Activated CD8-positive, alpha-beta memory T cell treated with anti-CD3 and anti-CD28 coated beads, Interleukin-2, amount 50 U/mL, for 24 hours (primary cell): ENCODE results near the gene SMIM35.
"Not testable (repeated sequence)": the region's sequence is repeated elsewhere in the genome, so short reads cannot be mapped to it uniquely, and the experiment has no call there.

Experiments
- DNase-seq: peaks from one replicate; pipeline ENCODE4 v3.0.0-alpha.2; 2020; ENCODE audit errors: extremely low read depth

The SMIM35 gene

DNA sequence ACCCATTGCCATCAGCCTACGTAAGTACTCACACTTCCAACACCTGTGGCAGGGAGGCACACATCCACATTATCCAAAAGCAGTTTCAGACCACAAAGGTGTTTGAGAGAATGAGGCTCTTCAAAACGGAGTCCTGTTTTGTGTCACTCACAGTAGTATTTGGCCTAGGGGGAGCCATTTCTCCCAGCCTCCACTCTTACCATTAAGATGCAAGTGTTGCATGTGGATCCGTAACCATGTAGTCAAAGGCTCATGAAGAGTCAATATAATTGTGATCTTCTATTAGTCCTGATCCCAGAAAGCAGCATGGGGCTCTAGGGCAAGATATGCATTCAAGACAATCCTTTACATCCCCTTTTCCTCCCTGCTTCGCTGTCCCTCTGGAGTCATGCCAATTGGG is 59.1 kb downstream of the SMIM35 start:
- no peak for DNase-seq

DNA sequence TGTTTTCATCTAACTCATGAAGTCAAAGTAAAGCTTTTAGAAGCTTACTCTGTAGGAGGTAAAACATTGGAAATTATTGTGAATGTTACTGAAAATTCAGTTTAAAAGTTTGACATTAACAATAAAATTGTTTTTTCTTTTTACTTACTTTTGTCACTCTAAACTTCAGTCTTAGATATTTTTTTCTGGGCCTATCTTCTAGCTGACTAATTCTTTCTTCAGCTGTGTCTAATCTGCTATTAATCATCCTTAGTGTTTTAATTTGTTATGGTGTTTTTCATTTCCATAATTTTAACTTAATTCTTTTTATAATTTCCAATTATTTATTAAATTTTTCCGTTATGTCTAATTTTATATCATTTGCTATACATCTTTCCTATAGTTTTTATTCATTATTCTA is 65.6 kb downstream of the SMIM35 start:
- no peak for DNase-seq

DNA sequence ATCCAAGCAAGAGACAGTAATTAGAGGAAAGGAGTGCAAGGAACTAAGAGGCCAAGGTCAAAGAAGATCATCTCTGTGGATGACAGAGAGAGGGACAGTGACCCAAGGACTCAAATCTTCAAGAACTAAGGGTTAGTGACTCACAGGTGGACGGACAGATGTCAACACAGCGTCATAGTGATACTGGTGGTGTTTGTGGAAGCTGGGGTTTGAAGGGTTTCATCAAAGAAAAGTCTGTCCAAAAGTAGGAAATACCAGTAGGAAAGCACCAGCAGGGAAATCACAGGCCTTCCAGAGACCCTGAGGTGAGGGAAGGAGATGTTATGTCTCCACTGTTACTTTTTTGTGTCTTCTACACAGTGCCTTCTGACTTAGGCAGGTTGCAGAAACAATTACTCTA is 68.4 kb downstream of the SMIM35 start:
- DNase-seq, result no peak

DNA sequence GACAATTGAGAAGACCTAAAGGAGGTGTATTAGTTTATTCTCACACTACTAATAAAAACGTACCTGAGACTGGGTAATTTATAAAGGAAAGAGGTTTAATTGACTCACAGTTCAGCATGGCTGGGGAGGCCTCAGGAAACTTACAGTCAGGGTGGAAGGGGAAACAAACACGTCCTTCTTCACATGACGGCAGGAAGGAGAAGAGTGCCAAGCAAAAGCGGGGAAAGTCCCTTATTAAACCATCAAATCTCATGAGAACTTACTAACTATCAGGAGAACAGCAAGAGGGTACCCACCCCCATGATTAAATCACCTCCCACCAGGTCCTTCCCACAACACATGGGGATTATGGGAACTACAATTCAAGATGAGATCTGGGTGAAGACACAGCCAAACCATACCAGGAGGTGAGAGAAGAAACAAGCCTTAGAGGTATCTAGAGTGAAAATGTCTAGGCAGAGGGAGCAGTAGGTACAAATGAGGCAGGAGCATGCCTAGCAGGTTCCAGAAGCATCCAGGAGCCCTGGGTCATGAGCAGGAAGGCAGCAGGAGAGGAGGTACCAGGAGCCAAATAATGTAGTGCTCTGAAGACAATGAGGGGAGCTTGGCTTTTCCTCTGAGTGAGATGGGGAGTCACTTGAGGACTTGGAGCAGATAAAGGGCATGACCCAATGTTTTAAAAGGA is 69.0 kb downstream of the SMIM35 start:
- no peak for DNase-seq

DNA sequence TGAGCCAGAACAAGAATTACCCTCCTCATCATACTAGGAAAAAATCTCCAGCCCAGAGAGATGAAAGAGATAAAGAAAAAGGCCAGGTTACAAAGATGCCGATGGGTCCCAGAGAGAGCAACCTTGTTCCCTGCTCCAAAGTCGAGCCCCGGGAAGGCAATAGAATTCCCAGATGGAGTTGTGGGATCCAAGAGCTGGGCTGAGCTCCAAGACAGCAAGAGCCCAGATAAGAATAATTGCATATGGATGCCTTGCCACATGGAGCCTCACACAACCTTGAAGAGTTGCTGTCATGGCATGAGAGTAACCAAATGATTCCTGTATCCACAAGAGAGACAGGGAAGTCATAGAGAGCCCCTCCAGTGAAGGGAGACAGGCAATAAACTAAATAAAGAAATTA is 69.7 kb downstream of the SMIM35 start:
- no peak for DNase-seq

DNA sequence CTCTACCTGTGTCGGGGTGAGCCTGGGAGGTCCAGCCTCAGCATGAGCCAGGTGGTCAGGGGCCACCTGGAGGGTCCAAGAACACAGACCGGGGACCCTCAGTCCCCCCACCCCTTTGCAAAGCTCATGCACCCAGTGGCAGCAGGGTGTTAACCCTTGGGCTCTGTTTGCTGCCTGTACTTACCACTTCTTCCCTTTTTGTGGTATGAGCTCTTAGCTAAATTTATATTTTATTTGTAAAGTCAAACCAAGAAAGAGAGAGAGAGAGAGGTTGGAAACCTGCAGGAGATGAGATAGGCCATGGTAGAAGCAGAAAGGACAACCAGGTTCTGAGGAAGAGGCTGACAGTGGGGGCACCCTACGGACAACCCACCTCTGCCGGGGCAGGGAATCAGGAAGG is 70.7 kb downstream of the SMIM35 start:
- DNase-seq, result no peak

DNA sequence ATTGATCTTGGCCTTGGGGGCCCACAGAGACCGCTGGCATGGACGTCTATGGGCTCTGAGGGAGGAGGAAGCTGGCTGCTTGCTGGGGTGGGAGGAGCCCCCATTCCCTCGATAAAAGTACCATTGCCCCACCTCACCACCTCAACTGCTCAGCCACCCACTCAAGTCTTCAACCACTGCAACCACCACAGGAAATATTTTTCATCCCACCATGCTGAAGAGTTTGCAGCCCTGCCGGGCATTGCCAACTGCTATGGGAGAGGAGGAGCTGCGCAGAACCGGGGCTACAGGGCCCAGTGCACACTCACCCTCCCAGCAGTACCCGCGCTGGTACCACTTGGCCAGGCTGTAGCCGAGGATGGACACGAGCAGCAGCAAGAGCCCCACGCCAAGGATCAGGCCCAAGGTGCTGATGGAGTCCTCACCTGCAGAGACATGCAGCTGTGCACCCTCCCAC is 71.3 kb downstream of the SMIM35 start:
- no peak for DNase-seq

DNA sequence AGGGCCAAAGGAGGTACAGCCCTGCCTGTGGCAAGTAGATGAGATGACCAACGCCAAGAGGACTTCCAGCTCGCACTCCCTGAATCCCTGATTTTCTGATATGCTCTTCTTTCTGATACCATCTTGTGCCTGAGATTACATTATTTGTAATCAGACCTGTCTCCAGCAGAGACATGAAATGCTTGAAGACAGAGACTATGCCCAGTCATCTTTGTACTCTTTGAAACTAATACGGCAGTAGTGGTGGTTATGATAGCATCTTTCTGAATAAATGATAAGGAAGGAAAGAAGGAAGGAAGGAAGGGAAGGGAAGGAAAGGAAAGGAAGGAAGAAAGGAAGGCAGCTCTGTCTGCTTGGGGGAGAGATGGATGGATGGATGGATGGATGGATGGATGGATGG is 72.7 kb downstream of the SMIM35 start:
- DNase-seq, result no peak

DNA sequence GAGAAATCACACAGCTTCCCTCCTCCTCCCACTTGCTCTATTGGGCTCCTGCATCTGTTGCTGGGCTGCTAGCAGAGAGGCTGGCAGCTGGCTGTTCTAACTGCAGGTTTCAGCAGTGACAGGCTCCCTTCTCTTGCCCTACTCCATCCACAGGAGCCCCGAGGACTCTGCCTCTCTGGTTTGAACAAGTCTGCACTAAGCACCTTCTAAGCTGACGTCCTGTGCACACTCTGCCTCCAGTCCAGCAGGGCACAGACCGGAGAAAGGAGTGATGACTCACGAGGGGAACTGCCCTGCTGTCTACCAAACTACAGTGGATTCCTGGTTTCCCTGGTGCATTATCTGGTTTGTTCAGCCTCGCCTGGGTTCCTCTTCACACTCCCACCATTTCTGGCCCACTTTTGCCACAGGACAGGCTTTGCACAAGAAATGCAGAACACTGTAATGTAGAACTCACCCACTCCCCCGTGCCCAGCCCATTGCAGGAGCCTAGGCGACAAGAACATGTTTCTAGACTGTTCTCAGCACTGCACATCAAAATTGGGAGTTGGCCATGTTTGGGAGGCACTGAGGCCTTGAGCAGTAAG is 74.6 kb downstream of the SMIM35 start:
- no peak for DNase-seq

DNA sequence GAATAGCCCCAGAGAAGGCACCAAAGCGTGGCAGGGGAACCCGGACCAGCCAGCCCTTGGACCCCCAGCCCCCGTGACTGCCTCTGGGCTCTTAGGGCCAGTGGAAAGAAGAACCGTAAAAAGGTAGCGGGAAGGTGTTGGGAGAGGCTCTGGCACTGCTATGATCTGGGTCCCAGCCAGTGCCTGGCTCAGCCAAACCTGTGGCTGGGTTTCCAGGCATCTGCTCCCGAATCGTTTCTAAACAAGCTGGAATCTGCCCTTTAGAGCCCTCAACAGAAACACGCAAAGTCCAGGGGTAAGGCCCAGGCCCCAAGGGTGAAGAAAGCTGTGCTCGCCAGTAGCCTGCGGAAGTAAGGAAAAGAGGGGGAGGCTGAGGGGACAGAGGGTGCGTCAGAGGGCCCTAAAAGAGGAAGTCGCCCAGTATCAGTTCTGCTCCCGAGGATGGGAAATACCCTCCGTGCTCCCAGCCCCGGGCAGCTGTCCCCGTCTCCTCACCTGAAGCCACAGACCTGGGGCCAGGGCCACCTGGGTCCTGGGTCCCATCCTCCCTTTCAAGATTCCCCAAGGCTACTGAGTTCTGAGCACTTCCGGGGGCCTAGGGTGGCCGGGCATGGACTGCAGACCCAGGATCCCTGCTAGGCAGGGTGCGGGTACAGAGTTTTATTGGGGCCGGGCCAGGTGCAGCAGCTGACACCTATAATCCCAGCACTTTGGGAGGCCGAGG is 75.9 kb downstream of the SMIM35 start:
- no peak for DNase-seq

DNA sequence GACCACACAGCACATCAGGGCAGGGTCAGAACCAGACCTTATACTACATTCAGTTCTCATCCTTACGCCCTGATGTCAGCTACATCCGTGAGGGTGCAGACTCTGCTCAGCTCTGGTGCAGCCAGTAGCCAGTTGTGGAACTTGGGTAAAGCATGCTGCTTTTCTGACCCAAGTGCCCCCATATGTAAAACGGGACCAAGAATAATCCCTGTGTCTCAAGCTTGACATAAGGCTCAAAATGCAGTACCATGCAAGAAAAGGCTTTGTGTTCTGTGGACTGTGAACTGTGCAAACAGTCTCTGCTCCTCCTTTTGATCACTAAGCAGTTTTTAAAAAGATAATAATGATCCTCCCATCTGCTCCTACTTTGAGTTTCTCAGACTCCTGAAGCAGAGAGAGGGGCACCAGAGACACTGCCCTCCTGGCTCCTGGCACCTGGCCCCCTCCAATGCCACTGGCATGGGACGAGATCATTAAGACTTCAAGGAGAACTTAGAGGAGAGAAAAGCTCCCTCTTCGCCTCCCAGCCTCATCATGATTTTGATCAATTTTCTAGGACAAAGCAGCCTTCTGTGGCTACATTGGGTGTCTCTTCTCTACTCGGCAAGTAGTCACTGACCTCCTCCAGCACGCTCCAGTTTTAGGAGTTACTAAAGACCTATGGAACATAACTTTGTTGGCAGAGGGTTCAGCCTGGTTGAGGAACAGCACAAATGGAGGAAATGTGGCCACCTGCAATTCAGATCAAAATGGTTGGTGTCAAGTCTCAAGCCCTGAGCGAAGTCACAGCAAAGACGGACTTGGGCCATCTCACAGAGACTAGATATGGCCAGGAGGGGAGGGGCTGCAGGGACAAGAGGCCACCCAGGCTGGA is 76.7 kb downstream of the SMIM35 start:
- DNase-seq, result no peak

DNA sequence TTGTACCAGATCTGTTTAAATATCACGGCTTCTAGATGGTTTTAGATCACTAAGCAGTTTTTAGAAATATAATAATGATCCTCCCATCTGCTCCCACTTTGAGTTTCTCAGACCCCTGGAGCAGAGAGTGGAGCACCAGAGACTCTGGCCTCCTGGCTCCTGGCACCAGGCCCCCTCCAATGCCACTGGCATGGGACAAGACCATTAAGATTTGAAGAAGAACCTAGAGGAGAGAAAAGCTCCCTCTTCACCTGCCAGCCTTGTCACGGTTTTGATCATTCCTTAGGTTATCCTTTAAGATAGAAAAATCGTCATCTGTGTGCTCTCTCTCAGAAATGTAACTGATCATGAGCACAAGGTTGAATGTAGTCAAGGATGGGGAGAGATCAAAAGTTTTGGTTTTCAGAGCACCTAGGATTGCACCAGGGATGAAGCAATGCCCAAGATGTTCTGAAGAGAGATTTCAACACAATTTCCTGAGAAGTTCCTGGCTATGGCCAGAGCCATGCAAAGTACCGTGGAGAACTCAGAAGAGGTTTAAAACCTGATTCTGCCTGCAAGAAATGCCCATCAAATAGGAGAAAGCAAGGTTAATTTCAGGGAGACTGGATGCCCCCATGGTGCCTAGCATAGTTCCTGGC is 78.4 kb downstream of the SMIM35 start:
- DNase-seq, result no peak

DNA sequence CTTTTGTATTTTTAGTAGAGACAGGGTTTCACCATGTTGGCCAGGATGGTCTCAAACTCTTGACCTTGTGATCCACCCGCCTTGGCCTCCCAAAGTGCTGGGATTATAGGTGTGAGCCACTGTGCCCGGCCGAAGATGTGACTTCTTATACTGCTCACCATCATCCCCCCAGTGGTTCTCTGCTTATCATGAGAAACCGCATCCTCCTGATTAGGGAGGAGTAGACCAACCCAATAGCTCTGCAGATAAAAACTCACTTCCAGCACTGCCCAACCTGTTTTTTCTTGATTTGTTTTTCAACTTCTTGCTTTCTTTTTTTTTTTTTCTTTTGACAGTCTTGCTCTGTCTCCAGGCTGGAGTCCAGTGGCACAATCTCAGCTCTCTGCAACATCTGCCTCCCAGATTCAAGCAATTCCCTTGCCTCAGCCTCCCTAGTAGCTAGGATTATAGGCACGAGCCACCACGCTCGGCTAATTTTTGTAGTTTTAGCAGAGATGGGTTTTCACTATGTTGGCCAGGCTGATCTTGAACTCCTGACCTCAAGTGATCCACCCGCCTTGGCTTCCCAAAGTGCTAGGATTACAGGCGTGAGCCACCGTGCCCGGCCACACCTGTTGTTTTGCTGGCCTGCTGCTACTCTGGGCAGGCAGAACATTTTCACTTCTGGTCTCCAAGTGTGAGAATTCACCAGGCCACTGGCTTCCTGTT is 79.0 kb downstream of the SMIM35 start:
- DNase-seq, result not testable (repeated sequence)

DNA sequence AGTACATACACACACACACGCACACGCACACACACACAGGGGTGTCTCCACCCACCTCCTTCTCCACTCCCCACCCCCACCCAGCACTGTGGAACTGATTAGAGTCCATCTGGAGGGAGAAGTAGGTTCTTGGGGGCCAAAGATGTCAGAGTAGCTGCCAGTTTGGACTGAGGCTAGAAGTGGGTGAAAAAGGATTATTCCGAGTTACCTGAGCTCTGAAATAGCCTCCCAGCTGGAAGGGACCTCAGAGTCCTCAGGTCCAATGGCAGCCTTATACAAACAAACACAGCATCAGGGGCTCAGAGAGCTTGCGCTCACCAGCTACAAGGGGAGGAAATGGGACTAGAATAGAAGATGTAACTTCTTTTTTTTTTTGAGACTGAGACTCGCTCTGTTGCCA is 79.7 kb downstream of the SMIM35 start:
- DNase-seq, result no peak

DNA sequence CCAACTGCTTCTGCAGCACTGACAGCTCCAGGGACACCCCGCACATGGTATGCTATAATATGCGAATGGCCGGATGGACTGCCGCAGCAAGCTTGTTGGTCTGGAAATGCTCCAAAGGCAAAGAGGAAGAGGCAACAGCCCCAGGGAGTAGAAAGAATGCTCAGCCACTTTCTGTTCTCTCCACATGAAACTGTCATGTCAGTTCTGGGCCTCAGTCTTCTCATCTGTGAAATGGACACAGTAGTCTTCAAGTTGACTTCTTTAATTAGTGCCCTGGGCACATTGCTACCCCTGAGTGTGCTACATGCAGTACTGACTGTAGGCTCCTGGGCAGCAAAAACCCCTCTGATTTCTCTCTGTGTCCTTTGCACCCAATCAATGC is 80.6 kb downstream of the SMIM35 start:
- DNase-seq, result no peak

DNA sequence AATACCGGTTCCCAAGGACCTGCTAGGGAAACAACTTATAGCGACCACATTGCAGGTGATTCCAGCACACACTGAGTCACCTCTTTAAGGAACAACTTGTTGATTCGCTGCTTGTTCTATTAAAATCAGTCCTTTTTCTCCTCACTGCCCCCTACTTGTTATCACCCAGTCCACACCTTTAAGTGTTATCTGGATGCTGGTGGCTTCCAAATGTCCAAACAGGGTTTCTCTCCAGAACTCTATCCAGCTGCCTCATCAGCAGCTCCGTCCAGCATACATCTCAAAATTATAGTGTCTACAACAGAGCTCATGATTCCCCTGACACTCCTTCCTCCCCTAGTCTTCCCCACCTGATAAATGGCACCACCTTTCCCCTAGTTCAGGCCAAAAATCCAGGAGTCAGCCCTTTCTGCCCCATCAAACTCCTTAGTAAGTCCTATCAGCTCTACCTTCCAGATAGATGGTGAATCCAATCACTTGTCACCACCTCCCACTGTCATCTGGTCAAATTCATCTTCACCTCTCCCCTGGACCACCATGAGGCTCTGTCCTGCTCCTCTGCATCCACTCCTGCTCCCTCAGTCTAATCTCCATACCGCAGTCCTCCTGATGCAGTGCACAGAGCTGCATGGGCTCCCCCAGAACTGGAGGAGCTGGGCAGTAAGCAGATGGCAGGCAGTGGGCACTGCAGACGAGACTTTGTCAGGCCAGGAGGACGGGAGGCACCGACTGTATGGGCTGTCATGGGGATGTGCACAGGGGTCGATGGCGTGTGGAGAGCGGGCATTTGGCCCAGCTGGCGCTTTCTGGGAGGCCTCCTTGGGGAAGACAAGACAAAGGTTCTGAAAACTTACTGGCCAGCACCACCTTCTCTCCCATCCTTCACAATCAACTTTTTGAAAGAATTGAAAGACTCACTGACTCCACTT is 81.3 kb downstream of the SMIM35 start:
- DNase-seq, result no peak

DNA sequence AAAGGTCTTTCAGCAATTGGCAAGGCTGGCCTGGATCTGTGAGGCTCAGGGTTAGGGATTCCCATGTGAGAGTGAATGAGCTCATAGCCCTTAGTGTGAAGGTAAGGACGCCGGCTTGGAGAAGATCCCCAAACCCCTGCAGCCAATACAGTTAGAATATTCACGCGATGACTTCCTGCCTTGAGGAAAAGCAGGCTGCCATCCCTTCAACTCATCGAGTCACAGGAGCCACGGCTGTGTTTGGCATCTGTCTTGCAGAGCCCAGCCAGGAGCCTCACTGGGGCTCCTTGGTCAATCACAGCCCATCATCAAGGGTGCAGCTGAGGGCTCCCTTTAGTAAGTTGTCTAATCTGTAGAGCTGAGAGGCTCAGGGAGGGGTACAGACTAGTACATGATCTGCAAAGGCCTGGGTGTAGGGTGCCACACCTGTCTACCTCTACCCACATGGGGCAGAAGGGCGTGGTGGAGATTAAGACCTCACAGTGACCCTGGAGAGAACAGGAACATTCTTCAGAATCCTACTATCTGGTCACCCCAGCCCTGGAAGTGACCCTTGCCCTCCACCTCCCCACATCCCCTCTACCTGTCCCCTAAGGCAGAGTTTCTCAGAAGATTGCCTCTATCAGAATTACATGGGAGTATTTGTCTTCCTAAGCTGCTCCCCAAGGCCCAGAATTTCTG is 82.1 kb downstream of the SMIM35 start:
- no peak for DNase-seq

DNA sequence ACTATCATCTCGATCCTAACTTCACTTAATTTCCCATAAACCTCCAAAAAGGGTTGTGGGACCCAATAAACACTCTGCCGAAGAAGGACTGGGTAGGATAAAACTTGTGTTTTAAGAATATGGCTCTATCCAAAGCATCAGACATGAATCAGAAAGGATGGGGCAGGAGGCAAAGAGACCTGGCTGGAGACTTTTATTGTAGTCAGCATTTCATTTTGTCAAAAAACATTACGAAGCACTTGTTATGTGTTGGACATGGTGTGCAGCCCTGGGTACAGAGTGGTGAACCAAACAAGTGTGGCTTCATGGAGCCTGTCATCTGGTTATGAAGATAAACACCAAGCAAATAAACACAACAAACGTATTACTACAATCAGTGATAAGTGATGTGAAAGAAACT is 83.3 kb downstream of the SMIM35 start:
- no peak for DNase-seq
